ENCODE measurements around the gene MRPL47. TPM values are rescaled to one million over a fixed set of nuclear protein-coding genes. Genes with fewer than 3 reads are reported as not detected.

Gene MRPL47
- total RNA-seq, 3 donors from 2014 or later: 77.2 to 86.9 (median 82.6) TPM

GRCh38 chr3:179610066-179610465 lies 5.6 kb upstream of the MRPL47 start:
- Mint-ChIP-seq H3K9me3 (no peaks in the 10 kb centered on the region), H3K27me3 (ENCODE audit: low read depth) (no peaks in the 10 kb centered on the region), H3K4me1 (ENCODE audit: low read depth) (peaks cover 36% of the 10 kb centered on the region), H3K4me3 (no peak overlapping the region), H3K36me3 (ENCODE audit: insufficient read depth) (peaks cover 17% of the 10 kb centered on the region)
- DNase-seq (no peak), ATAC-seq (no peak)

GRCh38 chr3:179608931-179609720 lies 4.7 kb upstream of the MRPL47 start:
- no peaks in the 10 kb centered on the region for H3K27me3 Mint-ChIP-seq (ENCODE audit: low read depth)
- H3K4me1 Mint-ChIP-seq (ENCODE audit: low read depth): peaks cover 41% of the 10 kb centered on the region
- DNase-seq (no peak), ATAC-seq (peak; percentile 53 to 65)
- H3K36me3 Mint-ChIP-seq (ENCODE audit: insufficient read depth): peaks cover 17% of the 10 kb centered on the region
- peak overlapping the region; percentile 35 for H3K4me3 Mint-ChIP-seq
- H3K9me3 Mint-ChIP-seq: no peaks in the 10 kb centered on the region

- Mint-ChIP-seq H3K27me3 (ENCODE audit: low read depth) (no peaks in the 10 kb centered on the region), H3K36me3 (ENCODE audit: insufficient read depth) (peaks cover 15% of the 10 kb centered on the region), H3K4me1 (ENCODE audit: low read depth) (peaks cover 46% of the 10 kb centered on the region), H3K9me3 (no peaks in the 10 kb centered on the region), H3K4me3 (peak overlapping the region; percentile 54)
- ATAC-seq (no peak), DNase-seq (no peak)
Measured at GRCh38 chr3:179606534-179607085, 2.2 kb upstream of the MRPL47 start.

- Mint-ChIP-seq H3K27me3 (ENCODE audit: low read depth) (no peaks in the 10 kb centered on the region), H3K4me1 (ENCODE audit: low read depth) (peaks cover 32% of the 10 kb centered on the region), H3K9me3 (no peaks in the 10 kb centered on the region), H3K4me3 (peak overlapping the region; percentile 99), H3K36me3 (ENCODE audit: insufficient read depth) (peaks cover 15% of the 10 kb centered on the region)
- ATAC-seq (no peak), DNase-seq (no peak)
Measured at GRCh38 chr3:179603831-179604230, 607 bp downstream of the MRPL47 start.

- ATAC-seq: no peak
- Mint-ChIP-seq H3K36me3 (ENCODE audit: insufficient read depth) (peaks cover 15% of the 10 kb centered on the region), H3K4me1 (ENCODE audit: low read depth) (peaks cover 29% of the 10 kb centered on the region), H3K4me3 (peak overlapping the region; percentile 99), H3K27me3 (ENCODE audit: low read depth) (no peaks in the 10 kb centered on the region), H3K9me3 (no peaks in the 10 kb centered on the region)
- DNase-seq: no peak
Measured at GRCh38 chr3:179603321-179603720, 1.1 kb downstream of the MRPL47 start.

- ATAC-seq: no peak
- Mint-ChIP-seq H3K4me1 (ENCODE audit: low read depth) (peaks cover 7% of the 10 kb centered on the region), H3K4me3 (no peak overlapping the region), H3K27me3 (ENCODE audit: low read depth) (no peaks in the 10 kb centered on the region), H3K36me3 (ENCODE audit: insufficient read depth) (peaks cover 16% of the 10 kb centered on the region), H3K9me3 (no peaks in the 10 kb centered on the region)
- DNase-seq: no peak
Measured at GRCh38 chr3:179599531-179599930, 4.9 kb downstream of the MRPL47 start.

GRCh38 chr3:179591313-179591712 lies 13.1 kb downstream of the MRPL47 start:
- no peak for DNase-seq
- H3K36me3 Mint-ChIP-seq (ENCODE audit: insufficient read depth): peaks cover 20% of the 10 kb centered on the region
- no peak for ATAC-seq
- H3K4me1 Mint-ChIP-seq (ENCODE audit: low read depth): peaks cover 5% of the 10 kb centered on the region
- no peaks in the 10 kb centered on the region for H3K9me3 Mint-ChIP-seq
- no peak overlapping the region for H3K4me3 Mint-ChIP-seq
- no peaks in the 10 kb centered on the region for H3K27me3 Mint-ChIP-seq (ENCODE audit: low read depth)

- Mint-ChIP-seq H3K27me3 (ENCODE audit: low read depth) (no peaks in the 10 kb centered on the region), H3K4me1 (ENCODE audit: low read depth) (peaks cover 5% of the 10 kb centered on the region), H3K4me3 (no peak overlapping the region), H3K9me3 (no peaks in the 10 kb centered on the region), H3K36me3 (ENCODE audit: insufficient read depth) (peaks cover 19% of the 10 kb centered on the region)
- ATAC-seq (no peak), DNase-seq (no peak)
Measured at GRCh38 chr3:179590669-179591068, 13.8 kb downstream of the MRPL47 start.

- Mint-ChIP-seq H3K36me3 (ENCODE audit: insufficient read depth) (peaks cover 20% of the 10 kb centered on the region), H3K4me3 (no peak overlapping the region)
- ATAC-seq: peak; percentile 34 to 35
Measured at GRCh38 chr3:179589143-179589542, 15.3 kb downstream of the MRPL47 start.

GRCh38 chr3:179580992-179581391 lies 23.4 kb downstream of the MRPL47 start:
- H3K9me3 Mint-ChIP-seq: no peaks in the 10 kb centered on the region

More at GRCh38 chr3:179589143-179589542, 15.3 kb downstream of the MRPL47 start:
- Mint-ChIP-seq H3K27me3 (ENCODE audit: low read depth) (no peaks in the 10 kb centered on the region), H3K9me3 (no peaks in the 10 kb centered on the region), H3K4me1 (ENCODE audit: low read depth) (peaks cover 5% of the 10 kb centered on the region)
- no peak for DNase-seq

GRCh38 chr3:179565496-179565895 lies 38.9 kb downstream of the MRPL47 start:
- peaks cover 7% of the 10 kb centered on the region for H3K36me3 Mint-ChIP-seq (ENCODE audit: insufficient read depth)
- H3K27me3 Mint-ChIP-seq (ENCODE audit: low read depth): peaks cover 2% of the 10 kb centered on the region
- H3K4me1 Mint-ChIP-seq (ENCODE audit: low read depth): peaks cover 33% of the 10 kb centered on the region
- no peak for ATAC-seq
- H3K4me3 Mint-ChIP-seq: peak overlapping the region; percentile 19
- no peaks in the 10 kb centered on the region for H3K9me3 Mint-ChIP-seq
- no peak for DNase-seq

More at GRCh38 chr3:179580992-179581391, 23.4 kb downstream of the MRPL47 start:
- ATAC-seq (no peak), DNase-seq (no peak)
- H3K4me1 Mint-ChIP-seq (ENCODE audit: low read depth): no peaks in the 10 kb centered on the region
- H3K4me3 Mint-ChIP-seq: no peak overlapping the region
- H3K27me3 Mint-ChIP-seq (ENCODE audit: low read depth): no peaks in the 10 kb centered on the region
- peaks cover 24% of the 10 kb centered on the region for H3K36me3 Mint-ChIP-seq (ENCODE audit: insufficient read depth)

- peak overlapping the region; percentile 95 for H3K4me3 Mint-ChIP-seq
- H3K27me3 Mint-ChIP-seq (ENCODE audit: low read depth): peaks cover 2% of the 10 kb centered on the region
- peaks cover 31% of the 10 kb centered on the region for H3K4me1 Mint-ChIP-seq (ENCODE audit: low read depth)
- DNase-seq: peak; percentile 51
- ATAC-seq: peak; percentile 64 to 66
- no peaks in the 10 kb centered on the region for H3K9me3 Mint-ChIP-seq
- H3K36me3 Mint-ChIP-seq (ENCODE audit: insufficient read depth): no peaks in the 10 kb centered on the region
Measured at GRCh38 chr3:179563271-179563783, 41.1 kb downstream of the MRPL47 start.

- H3K4me3 Mint-ChIP-seq: peak within 1 kb of the TSS; percentile 95
- peak; percentile 95 for ATAC-seq
- H3K27me3 Mint-ChIP-seq (ENCODE audit: low read depth): peaks cover 2% of the 10 kb centered on the region
Measured at GRCh38 chr3:179562591-179563270, 41.7 kb downstream of the MRPL47 start, which contains the start of gene ACTL6A. Gene ACTL6A, plus strand, starts transcription at chr3:179562926. Its CDS starts 167 bp downstream, at chr3:179563093.

GRCh38 chr3:179560791-179561190 lies 43.6 kb downstream of the MRPL47 start:
- Mint-ChIP-seq H3K36me3 (ENCODE audit: insufficient read depth) (no peaks in the 10 kb centered on the region), H3K4me1 (ENCODE audit: low read depth) (peaks cover 25% of the 10 kb centered on the region), H3K4me3 (no peak overlapping the region), H3K9me3 (no peaks in the 10 kb centered on the region), H3K27me3 (ENCODE audit: low read depth) (peaks cover 6% of the 10 kb centered on the region)
- ATAC-seq: no peak
- DNase-seq: no peak

More at GRCh38 chr3:179562591-179563270, 41.7 kb downstream of the MRPL47 start, which contains the start of gene ACTL6A:
- Mint-ChIP-seq H3K36me3 (ENCODE audit: insufficient read depth) (no peaks in the 10 kb centered on the region), H3K4me1 (ENCODE audit: low read depth) (peaks cover 31% of the 10 kb centered on the region), H3K9me3 (no peaks in the 10 kb centered on the region)
- DNase-seq: peak; percentile 99
